ENCODE data around the gene UBA6. TPM values are rescaled to one million over a fixed set of nuclear protein-coding genes. Genes with fewer than 3 reads are reported as not detected.

The UBA6 gene
- total RNA-seq, 1 experiment from 2014 or later: 59.4 TPM

DNA sequence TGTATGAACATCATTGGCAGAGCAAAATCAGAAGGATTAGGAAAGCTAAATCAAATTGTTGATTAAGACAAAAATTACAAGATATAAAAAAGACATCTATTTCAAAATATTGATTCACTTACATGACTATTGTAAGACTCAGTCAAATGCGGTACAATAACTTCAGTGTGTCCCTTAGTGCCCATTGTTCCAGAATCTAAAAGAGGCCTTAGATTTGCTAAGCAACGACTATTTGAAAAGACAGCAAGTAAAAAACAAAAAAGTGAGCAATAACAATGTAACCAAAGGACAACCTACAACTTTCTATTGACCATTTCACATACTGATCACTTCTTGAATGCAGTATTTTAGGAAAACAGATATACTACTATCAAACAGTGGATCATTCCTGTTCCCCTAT lies 65.6 kb downstream of the UBA6 start:
- ATAC-seq: no peak
- intact Hi-C loops (cut with micrococcal nuclease; ENCODE audit: unreplicated experiment) (no loop called here), in situ Hi-C loops (cut with HindIII; ENCODE audit: low pct_unique_long_range_greater_than_20kb, low sequenced_read_pairs) (no loop called here)
- DNase-seq (ENCODE audit: low read depth, low spot score): no peak
- no TSS peak for BruUV-seq (replicated peaks)
- Histone ChIP-seq H3K27me3 (ENCODE audit: control insufficient read depth, insufficient read depth, low read length) (no peaks in the 10 kb centered on the region), H3K27ac (ENCODE audit: low read length) (no peak overlapping the region), H3K36me3 (ENCODE audit: control insufficient read depth, insufficient read depth, low read length) (peaks cover 26% of the 10 kb centered on the region), H3K9me3 (ENCODE audit: control insufficient read depth, insufficient read depth, low read depth, low read length) (no peaks in the 10 kb centered on the region), H3K4me1 (ENCODE audit: control insufficient read depth, insufficient read depth, low read length) (no peaks in the 10 kb centered on the region), H3K4me3 (ENCODE audit: low read depth in 2 of 2, low read length in 2 of 2) (no peak overlapping the region)
- TF ChIP-seq, protein P1, sequence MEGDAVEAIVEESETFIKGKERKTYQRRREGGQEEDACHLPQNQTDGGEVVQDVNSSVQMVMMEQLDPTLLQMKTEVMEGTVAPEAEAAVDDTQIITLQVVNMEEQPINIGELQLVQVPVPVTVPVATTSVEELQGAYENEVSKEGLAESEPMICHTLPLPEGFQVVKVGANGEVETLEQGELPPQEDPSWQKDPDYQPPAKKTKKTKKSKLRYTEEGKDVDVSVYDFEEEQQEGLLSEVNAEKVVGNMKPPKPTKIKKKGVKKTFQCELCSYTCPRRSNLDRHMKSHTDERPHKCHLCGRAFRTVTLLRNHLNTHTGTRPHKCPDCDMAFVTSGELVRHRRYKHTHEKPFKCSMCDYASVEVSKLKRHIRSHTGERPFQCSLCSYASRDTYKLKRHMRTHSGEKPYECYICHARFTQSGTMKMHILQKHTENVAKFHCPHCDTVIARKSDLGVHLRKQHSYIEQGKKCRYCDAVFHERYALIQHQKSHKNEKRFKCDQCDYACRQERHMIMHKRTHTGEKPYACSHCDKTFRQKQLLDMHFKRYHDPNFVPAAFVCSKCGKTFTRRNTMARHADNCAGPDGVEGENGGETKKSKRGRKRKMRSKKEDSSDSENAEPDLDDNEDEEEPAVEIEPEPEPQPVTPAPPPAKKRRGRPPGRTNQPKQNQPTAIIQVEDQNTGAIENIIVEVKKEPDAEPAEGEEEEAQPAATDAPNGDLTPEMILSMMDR (IDR thresholded peaks at IDR 0.05): no peak
- CTCF ChIA-PET: no interaction called here
- POLR2A ChIA-PET: no interaction called here

DNA sequence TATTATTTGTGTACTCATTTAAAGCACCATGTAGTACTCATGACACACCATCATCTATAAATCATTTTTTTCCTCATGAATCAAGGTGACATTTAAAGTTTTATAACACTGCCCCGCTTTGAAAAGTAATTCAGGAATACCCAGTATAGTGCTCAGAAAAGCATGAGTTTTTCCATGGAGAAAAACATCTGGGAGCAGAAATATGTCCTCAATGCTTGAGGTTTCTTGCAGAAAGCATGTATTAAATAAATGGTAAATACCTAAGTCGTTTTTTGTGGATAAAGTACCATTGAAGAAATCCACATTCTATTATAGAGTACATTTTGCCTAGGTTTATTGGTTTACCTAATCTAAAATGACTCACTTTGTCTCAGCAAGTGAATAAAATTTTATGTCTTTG lies 66.2 kb downstream of the UBA6 start:
- no peak for DNase-seq (ENCODE audit: low read depth, low spot score)
- Histone ChIP-seq H3K4me1 (ENCODE audit: control insufficient read depth, insufficient read depth, low read length) (no peaks in the 10 kb centered on the region), H3K4me3 (ENCODE audit: low read depth in 2 of 2, low read length in 2 of 2) (no peak overlapping the region), H3K36me3 (ENCODE audit: control insufficient read depth, insufficient read depth, low read length) (peaks cover 28% of the 10 kb centered on the region), H3K27me3 (ENCODE audit: control insufficient read depth, insufficient read depth, low read length) (no peaks in the 10 kb centered on the region), H3K27ac (ENCODE audit: low read length) (no peak overlapping the region), H3K9me3 (ENCODE audit: control insufficient read depth, insufficient read depth, low read depth, low read length) (no peaks in the 10 kb centered on the region)
- BruUV-seq (replicated peaks): no TSS peak
- intact Hi-C loops (cut with micrococcal nuclease; ENCODE audit: unreplicated experiment) (no loop called here), in situ Hi-C loops (cut with HindIII; ENCODE audit: low pct_unique_long_range_greater_than_20kb, low sequenced_read_pairs) (no loop called here)
- ATAC-seq: no peak
- POLR2A ChIA-PET: interaction anchor here (0.7 kb wide), 1 partner anchor 414 kb away, joined by 3 read pairs; no protein-coding TSS in a partner anchor
- CTCF ChIA-PET: no interaction called here
- TF ChIP-seq, protein P1 (IDR thresholded peaks at IDR 0.05): no peak
- TF ChIP-seq POLR2AphosphoS5 (IDR thresholded peaks at IDR 0.05; ENCODE audit: low read depth, low read length) (no peak), SIN3A (IDR thresholded peaks at IDR 0.05; ENCODE audit: borderline replicate concordance, insufficient read depth, low read depth, low read length) (no peak), TCF7L2 (IDR thresholded peaks at IDR 0.05; ENCODE audit: low read depth, low read length) (no peak)
- TF ChIP-seq, protein P2, sequence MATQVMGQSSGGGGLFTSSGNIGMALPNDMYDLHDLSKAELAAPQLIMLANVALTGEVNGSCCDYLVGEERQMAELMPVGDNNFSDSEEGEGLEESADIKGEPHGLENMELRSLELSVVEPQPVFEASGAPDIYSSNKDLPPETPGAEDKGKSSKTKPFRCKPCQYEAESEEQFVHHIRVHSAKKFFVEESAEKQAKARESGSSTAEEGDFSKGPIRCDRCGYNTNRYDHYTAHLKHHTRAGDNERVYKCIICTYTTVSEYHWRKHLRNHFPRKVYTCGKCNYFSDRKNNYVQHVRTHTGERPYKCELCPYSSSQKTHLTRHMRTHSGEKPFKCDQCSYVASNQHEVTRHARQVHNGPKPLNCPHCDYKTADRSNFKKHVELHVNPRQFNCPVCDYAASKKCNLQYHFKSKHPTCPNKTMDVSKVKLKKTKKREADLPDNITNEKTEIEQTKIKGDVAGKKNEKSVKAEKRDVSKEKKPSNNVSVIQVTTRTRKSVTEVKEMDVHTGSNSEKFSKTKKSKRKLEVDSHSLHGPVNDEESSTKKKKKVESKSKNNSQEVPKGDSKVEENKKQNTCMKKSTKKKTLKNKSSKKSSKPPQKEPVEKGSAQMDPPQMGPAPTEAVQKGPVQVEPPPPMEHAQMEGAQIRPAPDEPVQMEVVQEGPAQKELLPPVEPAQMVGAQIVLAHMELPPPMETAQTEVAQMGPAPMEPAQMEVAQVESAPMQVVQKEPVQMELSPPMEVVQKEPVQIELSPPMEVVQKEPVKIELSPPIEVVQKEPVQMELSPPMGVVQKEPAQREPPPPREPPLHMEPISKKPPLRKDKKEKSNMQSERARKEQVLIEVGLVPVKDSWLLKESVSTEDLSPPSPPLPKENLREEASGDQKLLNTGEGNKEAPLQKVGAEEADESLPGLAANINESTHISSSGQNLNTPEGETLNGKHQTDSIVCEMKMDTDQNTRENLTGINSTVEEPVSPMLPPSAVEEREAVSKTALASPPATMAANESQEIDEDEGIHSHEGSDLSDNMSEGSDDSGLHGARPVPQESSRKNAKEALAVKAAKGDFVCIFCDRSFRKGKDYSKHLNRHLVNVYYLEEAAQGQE (IDR thresholded peaks at IDR 0.05; ENCODE audit: insufficient read depth in 1 of 2, low read depth in 2 of 2, low read length in 1 of 2): no peak

DNA sequence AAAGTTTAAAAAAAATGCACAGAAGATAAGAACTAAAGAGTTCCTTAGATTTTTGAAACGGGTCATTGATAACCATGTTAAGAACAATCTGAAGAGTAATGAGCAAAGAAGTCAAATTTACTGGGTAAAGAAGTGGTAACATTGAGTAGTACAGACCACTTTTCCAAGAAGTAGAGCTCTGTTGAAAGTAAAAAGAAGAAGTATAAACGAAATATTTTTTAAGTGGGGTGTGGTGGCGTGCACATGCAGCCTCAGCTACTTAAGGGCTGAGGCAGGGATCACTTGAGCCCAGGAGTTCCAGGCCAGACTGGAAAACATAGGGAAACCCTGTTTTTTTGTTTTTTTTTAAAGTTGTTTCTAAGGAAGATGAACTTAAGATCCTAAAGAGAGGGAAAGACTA lies 68.5 kb downstream of the UBA6 start:
- peaks cover 28% of the 10 kb centered on the region for H3K36me3 ChIP-seq (ENCODE audit: control insufficient read depth, insufficient read depth, low read length)
- no peak overlapping the region for H3K4me3 ChIP-seq (ENCODE audit: low read depth in 2 of 2, low read length in 2 of 2)
- intact Hi-C loops (cut with micrococcal nuclease; ENCODE audit: unreplicated experiment) (no loop called here), in situ Hi-C loops (cut with HindIII; ENCODE audit: low pct_unique_long_range_greater_than_20kb, low sequenced_read_pairs) (no loop called here)
- ATAC-seq (no peak), DNase-seq (ENCODE audit: low read depth, low spot score) (no peak)
- no peak overlapping the region for H3K27ac ChIP-seq (ENCODE audit: low read length)
- H3K27me3 ChIP-seq (ENCODE audit: control insufficient read depth, insufficient read depth, low read length): no peaks in the 10 kb centered on the region
- ChIA-PET POLR2A (no interaction called here), CTCF (no interaction called here)
- no peaks in the 10 kb centered on the region for H3K9me3 ChIP-seq (ENCODE audit: control insufficient read depth, insufficient read depth, low read depth, low read length)
- no peaks in the 10 kb centered on the region for H3K4me1 ChIP-seq (ENCODE audit: control insufficient read depth, insufficient read depth, low read length)
- BruUV-seq (replicated peaks): no TSS peak
- no peak for TF ChIP-seq SIN3A (IDR thresholded peaks at IDR 0.05; ENCODE audit: borderline replicate concordance, insufficient read depth, low read depth, low read length)
